ENCODE results near the gene EXPH5.
"Not testable (repeated sequence)": the region's sequence is repeated elsewhere in the genome, so short reads cannot be mapped to it uniquely, and the experiment has no call there.

EXPH5 gene

DNA sequence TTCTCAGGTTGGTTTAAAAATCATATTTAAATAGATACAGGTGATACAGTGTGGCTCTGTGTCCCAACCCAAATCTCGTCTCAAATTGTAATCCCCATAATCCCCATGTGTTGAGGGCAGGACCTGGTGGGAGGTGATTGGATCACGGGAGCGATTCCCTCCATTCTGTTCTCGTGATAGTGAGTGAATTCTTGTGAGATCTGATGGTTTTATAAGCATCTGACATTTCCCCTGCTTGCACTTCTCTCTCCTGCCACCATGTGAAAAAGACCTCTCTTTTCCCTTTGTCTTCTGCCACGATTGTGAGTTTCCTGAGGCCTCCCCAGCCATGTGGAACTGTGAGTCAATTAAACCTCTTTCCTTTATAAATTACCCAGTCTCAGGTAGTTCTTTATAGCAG is 9.2 kb upstream of the EXPH5 start:
- DNase-seq = not testable (repeated sequence)

- DNase-seq = no peak
Observed at GRCh38 chr11:108601150-108601549, 7.6 kb upstream of the EXPH5 start.

- DNase-seq = no peak
Observed at GRCh38 chr11:108599978-108600377, 6.4 kb upstream of the EXPH5 start.

GRCh38 chr11:108597736-108598355 is 4.3 kb upstream of the EXPH5 start:
- DNase-seq = no peak

- DNase-seq = no peak
Observed at GRCh38 chr11:108596701-108597100, 3.1 kb upstream of the EXPH5 start.

- DNase-seq = no peak
Observed at GRCh38 chr11:108593923-108594434, 411 bp upstream of the EXPH5 start.

GRCh38 chr11:108592591-108593213 is 866 bp downstream of the EXPH5 start:
- DNase-seq = no peak

GRCh38 chr11:108591893-108592292 is 1.7 kb downstream of the EXPH5 start:
- no peak for DNase-seq

DNA sequence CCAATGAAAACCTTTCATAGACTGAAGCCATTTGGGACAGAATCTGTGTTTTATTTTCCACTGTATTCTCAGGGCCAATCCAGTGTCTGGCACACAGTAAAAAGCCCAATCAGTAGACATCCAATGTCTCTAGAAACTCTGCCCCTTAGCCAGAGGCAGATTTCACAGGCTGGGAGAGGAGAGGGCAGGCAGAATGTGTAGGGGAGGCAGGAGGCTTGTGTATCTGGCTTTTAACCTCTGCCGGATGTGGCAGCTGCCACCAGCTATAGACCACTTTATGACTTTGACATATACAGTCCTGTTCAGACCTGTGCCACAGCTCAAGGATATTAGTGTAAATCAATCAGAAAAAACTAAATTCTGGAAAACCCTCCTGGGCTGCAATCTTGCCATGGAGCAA is 4.4 kb downstream of the EXPH5 start:
- no peak for DNase-seq

DNA sequence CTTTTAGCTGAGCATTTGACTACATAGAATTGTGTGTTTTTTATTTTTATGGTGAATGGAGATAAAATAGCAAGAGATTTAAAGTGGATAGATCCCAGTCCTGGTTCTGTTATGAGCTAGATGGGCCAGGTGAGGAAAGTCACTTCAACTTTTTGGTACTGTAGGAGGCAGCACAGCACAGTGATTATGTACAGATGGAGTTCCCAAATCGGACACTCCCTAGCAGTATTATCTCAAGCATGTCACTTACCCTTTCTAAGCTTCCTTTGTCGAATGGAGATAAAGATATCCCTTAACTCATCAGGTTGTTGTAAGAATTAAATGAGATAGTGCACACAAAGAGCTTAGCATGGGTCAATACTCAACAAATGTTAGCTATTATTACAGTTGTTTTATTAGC is 5.3 kb downstream of the EXPH5 start:
- DNase-seq = no peak

DNA sequence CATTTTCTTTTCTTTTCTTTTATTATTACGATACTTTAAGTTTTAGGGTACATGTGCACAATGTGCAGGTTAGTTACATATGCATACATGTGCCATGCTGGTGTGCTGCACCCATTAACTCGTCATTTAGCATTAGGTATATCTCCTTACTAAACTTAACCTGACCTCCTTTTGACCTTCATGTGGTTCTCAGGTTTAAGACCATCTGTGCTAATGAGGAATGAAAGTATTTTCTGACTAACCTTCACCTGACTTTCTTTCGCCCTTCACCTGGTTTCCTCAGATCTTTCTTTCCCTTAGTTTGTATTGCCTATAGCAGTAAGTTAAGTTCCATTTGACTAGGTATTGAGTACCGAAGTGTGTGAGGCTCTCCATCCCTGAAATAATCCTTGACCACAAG is 6.5 kb downstream of the EXPH5 start:
- no peak for DNase-seq

DNA sequence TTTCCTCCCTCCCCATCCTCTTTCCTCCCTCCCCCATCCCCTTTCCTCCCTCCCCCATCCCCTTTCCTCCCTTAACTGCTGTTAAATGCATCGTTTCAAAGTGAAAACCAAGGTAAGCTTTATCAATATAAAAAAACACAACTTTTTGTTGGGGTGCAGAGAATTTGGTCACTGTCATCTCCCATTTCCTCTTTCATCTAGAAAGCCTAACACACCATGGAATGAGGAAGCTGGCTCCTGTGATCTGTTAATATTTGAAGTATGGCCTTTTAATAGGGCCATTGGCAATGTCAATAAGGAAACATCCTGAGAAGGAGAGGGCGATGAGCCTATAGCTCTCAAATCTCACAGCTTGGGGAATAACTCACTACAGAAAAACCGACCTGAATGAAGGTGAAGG is 7.0 kb downstream of the EXPH5 start:
- DNase-seq = no peak

GRCh38 chr11:108586185-108586584 is 7.4 kb downstream of the EXPH5 start:
- not testable (repeated sequence) for DNase-seq

GRCh38 chr11:108584973-108585372 is 8.6 kb downstream of the EXPH5 start:
- no peak for DNase-seq

DNA sequence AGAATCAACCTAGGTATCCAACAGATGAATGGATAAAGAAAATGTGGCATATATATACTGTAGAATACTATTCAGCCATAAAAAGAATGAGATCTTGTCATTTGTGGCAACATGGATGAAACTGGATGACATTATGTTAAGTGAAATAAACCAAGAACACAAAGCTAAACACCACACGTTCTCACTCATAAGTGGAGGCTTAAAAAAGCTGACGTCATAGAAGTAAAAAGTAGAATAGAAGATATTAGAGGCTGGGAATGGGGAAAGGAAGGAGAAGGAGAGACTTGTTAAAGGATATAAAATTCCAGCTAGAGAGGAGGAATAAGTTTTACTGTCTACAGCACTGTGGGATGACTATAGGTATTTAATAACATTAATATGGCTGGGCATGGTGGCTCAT is 12.9 kb downstream of the EXPH5 start:
- DNase-seq = no peak

DNA sequence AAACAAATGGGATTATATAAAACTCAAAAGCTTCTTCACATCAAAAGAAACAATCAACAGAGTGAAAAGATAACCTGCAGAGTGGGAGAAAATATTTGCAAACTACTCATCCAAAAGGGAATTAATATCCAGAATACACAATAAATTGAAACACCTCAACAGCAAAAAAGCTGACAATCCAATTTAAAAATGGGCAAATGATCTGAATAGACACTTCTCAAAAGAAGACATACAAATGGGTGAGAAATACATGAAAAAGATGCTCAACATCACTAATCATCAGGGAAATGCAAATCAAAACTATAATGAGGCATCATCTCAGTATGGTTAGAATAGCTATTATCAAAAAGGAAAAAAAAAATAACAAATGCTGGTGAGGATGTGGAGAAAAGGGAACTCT is 13.5 kb downstream of the EXPH5 start:
- no peak for DNase-seq

DNA sequence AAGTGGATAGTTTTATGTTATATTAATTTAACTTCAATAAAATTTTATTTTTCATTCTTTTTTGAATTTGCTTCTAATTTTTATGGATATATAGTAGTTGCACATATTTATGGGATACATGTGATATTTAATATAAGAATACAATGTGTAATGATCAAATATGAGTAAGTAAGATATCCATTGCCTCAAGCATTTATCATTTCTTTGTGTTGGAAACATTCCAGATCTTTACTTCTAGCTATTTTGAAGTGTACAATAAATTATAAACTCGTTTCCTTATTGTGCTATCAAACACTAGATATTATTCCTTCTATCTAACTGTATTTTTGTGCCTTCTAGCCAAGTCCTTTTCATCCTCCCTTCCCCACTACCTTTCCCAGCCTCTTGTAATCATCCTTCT is 17.0 kb downstream of the EXPH5 start:
- no peak for DNase-seq

DNA sequence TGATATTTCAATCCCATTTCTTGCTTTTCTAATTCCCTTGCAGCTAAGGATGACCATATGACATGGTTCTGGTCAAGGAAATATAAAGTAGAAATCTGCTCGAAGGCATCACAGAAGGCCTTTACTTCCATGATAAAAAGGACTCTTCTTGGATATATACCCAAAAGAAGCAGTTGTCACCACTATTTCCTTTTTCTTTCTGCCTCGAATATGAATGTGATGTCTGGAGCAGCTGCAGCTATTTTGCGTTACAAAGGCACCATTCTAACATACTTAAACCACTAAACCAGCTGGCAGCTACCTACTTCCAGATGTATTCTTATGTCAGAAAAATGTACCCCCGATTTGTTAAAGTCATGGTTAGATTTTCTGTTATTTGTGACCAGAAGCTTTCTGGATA is 18.9 kb downstream of the EXPH5 start:
- DNase-seq = no peak

DNA sequence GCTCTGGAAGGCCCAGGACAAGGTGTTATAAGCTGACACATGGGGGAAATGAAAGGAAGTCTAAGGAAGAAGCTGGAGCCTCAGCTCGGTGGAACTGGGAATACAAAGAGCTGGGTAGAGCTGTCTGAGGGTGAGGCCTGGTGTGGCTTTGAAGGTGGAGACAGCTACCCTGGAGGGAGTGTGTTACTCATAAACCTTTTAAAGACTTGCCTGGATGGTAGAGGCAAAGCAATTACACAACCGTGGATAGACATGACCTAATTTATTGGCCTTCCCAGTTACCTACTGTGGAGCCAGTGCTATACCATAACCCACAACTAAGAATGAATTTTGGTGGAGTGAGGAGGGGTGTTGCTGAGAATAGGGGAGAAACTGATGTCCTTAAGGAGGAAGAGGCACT is 22.6 kb downstream of the EXPH5 start:
- no peak for DNase-seq

GRCh38 chr11:108569896-108570295 is 23.7 kb downstream of the EXPH5 start:
- no peak for DNase-seq

GRCh38 chr11:108568195-108568858 is 25.2 kb downstream of the EXPH5 start:
- DNase-seq = peak; percentile 88

DNA sequence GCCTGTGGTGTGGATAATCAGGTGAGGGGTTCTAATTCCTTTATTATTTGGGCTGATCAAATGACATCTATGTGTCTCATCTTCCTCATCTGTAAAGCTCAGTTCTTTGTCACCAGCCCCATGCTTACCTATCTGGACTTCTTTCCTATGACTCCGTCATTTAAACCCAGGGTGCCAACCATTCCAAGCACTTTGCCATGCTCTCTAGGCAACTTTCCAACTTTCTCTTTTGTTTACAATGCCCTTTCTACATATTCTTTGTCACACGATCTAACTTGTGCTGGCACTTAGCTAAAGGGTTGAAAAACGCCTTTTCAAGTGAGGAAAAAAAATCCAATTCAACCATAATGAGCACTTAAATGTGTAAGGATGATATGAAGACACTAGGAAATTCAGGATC is 27.9 kb downstream of the EXPH5 start:
- DNase-seq = peak; percentile 31

DNA sequence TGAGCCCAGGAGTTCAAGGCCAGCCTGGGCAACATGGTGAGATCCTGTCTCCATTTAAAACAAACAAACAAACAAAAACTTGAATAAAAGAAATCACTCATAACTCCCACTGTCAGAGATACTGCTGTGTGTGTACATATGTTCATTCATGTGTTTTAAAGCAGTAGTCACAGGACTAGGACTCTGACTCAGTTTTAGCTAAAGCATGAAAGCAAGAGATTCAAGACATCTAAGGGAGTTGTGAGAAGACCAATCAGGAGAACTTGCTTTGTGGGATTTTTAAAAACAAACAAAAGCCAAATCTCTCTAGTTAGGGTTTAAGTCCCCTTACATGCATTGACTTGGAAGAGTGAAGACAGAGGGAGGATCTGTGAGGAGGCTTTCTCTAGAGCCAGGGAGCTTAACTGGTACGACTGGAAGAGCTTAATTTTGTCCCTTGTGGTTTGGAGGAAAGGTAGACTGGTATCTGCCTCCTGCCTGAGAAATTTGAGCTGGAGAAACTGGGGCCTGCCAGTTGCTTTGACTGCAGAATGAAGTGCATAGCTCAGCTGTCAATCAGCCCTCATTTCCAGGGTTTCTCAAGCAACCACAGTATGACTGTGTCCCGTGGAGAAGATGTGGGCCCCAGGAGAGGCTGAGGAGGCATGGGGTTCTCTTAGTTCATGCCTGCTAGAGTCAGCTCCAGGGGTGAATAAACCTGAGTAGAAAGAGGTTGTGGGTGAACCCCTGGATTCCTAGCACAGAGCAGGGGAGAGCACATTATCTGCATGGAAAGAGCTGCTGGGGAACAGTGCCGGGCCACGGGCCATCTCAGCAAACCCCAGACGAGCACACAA is 30.6 kb downstream of the EXPH5 start:
- no peak for DNase-seq

Data from NCI-H446 treated with DMSO at 0.1 percent for 48 hours (cell line).